ENCODE data around the gene HIVEP3. TPM values are rescaled to one million over a fixed set of nuclear protein-coding genes. Genes with fewer than 3 reads are reported as not detected.
"Not testable (repeated sequence)": the region's sequence is repeated elsewhere in the genome, so short reads cannot be mapped to it uniquely, and the experiment has no call there.

Gene HIVEP3
- total RNA-seq, 1 experiment from 2014 or later = 0.55 TPM

GRCh38 chr1:41924911-41925310 is 6.2 kb upstream of the HIVEP3 start (continued):
- TF ChIP-seq AR (CRISPR knock-in tag; IDR thresholded peaks at IDR 0.05) (no peak), TEAD4 (CRISPR knock-in tag; IDR thresholded peaks at IDR 0.05) (no peak), ZBTB43 (CRISPR knock-in tag; IDR thresholded peaks at IDR 0.05) (no peak), ARID4B (CRISPR knock-in tag; IDR thresholded peaks at IDR 0.05; ENCODE audit: borderline replicate concordance) (no peak), PRDM15 (CRISPR knock-in tag; IDR thresholded peaks at IDR 0.05) (no peak), KAT7 (CRISPR knock-in tag; IDR thresholded peaks at IDR 0.05; ENCODE audit: borderline replicate concordance) (no peak), MLX (CRISPR knock-in tag; IDR thresholded peaks at IDR 0.05) (no peak), ZNF425 (CRISPR knock-in tag; conservative IDR thresholded peaks at IDR 0.05) (no peak), E2F1 (CRISPR knock-in tag; IDR thresholded peaks at IDR 0.05) (no peak), SP1 (CRISPR knock-in tag; conservative IDR thresholded peaks at IDR 0.05) (no peak), NFATC4 (CRISPR knock-in tag; IDR thresholded peaks at IDR 0.05) (no peak), E2F5 (CRISPR knock-in tag; IDR thresholded peaks at IDR 0.05) (no peak), ZNF263 (CRISPR knock-in tag; IDR thresholded peaks at IDR 0.05; ENCODE audit: low read depth) (no peak)

- H3K4me1 Mint-ChIP-seq = peaks cover 33% of the 10 kb centered on the region
- H3K4me3 Mint-ChIP-seq; CTCF ChIA-PET; POLR2A ChIA-PET; DNase-seq (ENCODE audit: low spot score); H3K27ac Mint-ChIP-seq; H3K36me3 Mint-ChIP-seq; ATAC-seq: not testable (repeated sequence)
- H3K9me3 Mint-ChIP-seq = peaks cover 14% of the 10 kb centered on the region
- peaks cover 46% of the 10 kb centered on the region for H3K27me3 Mint-ChIP-seq (ENCODE audit: low read depth)
Measured at GRCh38 chr1:41921271-41921670, 2.5 kb upstream of the HIVEP3 start.

Data from WTC11 (cell line).